Suppressor macrophage treated with lipopolysaccharide for 1 hour (primary cell): ENCODE data around the gene FUT8.
"Not testable (repeated sequence)": the region's sequence is repeated elsewhere in the genome, so short reads cannot be mapped to it uniquely, and the experiment has no call there.

Source experiments
- DNase-seq, 3 donors: peaks; one replicate each; pipeline ENCODE4 v3.0.0-alpha.2; 2020 to 2022

The FUT8 gene

GRCh38 chr14:65456247-65456646 is 43.7 kb downstream of the FUT8 start:
- no peak for DNase-seq

GRCh38 chr14:65461730-65462129 is 49.2 kb downstream of the FUT8 start:
- DNase-seq = no peak

- DNase-seq = no peak
Measured at GRCh38 chr14:65462411-65462810, 49.9 kb downstream of the FUT8 start.

DNA sequence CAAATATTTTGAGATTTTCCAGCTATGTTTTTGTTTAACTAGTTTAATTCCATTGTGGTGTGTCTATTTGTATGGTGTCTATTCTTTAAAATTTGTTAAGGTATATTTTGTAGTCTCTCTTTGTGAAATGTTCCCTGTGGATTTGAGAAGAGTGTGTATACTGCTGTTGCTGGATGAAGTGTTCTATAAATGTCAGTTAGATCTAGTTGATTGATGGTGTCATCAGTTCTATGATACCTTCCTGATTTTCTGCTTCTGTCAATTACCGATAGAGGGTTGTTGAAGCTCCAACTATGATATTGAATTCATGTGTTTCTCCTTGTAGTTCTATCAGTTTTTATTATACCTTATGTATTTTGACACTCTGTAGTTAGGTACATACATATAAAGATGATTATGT is 53.1 kb downstream of the FUT8 start:
- no peak for DNase-seq

DNA sequence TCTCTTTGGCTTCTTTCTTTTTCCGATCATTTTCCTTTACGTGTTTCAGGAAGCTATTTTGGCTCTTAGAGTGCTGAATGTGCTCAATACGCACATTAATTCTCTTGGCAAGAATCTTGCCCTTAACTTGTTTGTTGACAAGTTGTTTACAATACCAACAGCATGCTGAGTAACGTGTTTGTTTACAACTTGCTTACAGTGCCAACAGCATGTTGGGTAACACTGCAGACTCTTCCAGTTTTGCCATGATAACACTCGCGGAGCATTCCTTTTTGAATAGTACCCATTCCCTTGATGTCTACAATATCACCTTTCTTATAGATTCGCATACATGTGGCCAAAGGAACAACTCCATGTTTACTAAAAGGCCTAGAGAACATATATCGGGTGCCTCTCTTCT is 55.4 kb downstream of the FUT8 start:
- DNase-seq = not testable (repeated sequence)

GRCh38 chr14:65469903-65470302 is 57.4 kb downstream of the FUT8 start:
- no peak for DNase-seq

GRCh38 chr14:65470404-65470880 is 57.9 kb downstream of the FUT8 start:
- DNase-seq = no peak

DNA sequence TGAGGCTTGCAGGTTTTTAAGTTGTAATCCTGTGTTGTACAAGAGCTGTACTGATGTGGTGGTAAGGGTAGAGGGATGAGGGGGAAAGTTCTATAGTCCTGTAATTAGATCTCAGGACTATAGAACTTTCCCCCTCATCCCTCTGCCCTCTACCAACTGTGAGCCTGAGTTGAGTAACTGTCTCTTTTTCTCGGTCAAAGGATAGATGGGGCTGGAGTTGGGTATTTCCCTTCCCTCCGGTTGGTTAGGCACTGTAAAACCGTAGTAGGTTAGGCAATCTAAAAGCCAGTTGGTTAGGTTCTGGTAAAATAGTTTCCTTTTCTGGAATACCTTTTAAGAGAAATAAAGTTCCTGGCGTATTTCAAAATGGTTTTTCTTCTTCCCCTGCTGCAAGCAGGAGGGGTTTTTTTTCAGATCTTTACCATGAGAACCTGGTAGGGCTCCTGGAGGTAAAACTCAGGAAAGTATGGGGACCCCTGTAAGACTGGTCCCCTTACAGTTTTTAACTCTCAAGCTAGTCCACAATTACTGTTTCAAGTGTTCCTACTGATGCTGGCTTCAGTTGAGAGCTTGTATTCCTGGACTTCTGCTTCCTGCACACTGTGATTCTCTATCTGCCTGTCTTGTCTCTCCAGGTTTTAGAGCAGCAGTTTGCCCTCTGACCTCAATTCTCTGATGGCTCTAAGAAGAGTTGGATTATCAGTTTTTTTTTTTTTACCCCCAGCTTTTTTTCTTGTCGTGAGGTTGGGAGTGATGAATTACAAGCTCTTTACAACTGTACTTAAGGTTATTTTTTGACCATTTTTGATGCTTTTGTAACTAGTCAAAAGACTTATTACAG is 58.7 kb downstream of the FUT8 start:
- no peak for DNase-seq

DNA sequence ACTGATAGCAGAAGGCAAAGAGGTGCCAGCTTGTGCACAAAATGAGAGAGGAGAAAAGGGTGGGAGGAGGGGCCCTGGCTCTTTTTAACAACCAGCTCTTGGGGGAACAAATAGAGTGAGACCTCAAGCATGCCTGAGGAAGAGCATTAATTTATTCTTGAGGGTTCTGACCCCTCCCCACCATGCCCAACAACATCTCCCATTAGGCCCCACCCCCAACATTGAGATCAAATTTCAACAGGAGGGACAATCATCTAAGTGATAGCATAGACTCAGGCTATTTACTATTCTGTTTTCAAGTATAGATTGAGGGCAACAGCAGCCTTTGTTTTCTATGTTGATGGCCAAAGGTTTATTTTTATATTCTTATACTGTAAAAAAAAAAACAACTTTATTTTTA is 59.7 kb downstream of the FUT8 start:
- no peak for DNase-seq

- no peak for DNase-seq
Measured at GRCh38 chr14:65476273-65476941, 63.9 kb downstream of the FUT8 start.

- no peak for DNase-seq
Measured at GRCh38 chr14:65476942-65477318, 64.4 kb downstream of the FUT8 start.

GRCh38 chr14:65478017-65478416 is 65.5 kb downstream of the FUT8 start:
- no peak for DNase-seq

- DNase-seq = no peak
Measured at GRCh38 chr14:65478596-65478995, 66.1 kb downstream of the FUT8 start.

GRCh38 chr14:65479386-65479785 is 66.9 kb downstream of the FUT8 start:
- DNase-seq = no peak

- no peak for DNase-seq
Measured at GRCh38 chr14:65482757-65483438, 70.4 kb downstream of the FUT8 start.

DNA sequence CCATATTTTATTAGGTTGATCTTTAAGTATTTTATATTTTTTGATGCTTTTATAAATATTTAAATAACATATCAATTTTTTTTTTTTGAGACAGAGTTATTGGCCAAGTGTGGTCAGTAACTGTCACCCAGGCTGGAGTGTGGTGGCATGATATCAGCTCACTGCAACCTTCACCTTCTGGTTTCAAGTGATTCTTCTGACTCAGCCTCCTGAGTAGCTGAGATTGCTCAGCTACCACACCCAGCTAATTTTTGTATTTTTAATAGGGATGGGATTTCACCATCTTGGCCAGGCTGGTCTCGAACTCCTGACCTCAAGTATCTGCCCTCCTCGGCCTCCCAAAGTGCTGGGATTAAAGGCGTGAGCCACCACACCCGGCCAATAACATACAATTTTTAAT is 71.1 kb downstream of the FUT8 start:
- no peak for DNase-seq

- DNase-seq = no peak
Measured at GRCh38 chr14:65485516-65485915, 73.0 kb downstream of the FUT8 start.

GRCh38 chr14:65486863-65487262 is 74.3 kb downstream of the FUT8 start:
- DNase-seq = no peak

DNA sequence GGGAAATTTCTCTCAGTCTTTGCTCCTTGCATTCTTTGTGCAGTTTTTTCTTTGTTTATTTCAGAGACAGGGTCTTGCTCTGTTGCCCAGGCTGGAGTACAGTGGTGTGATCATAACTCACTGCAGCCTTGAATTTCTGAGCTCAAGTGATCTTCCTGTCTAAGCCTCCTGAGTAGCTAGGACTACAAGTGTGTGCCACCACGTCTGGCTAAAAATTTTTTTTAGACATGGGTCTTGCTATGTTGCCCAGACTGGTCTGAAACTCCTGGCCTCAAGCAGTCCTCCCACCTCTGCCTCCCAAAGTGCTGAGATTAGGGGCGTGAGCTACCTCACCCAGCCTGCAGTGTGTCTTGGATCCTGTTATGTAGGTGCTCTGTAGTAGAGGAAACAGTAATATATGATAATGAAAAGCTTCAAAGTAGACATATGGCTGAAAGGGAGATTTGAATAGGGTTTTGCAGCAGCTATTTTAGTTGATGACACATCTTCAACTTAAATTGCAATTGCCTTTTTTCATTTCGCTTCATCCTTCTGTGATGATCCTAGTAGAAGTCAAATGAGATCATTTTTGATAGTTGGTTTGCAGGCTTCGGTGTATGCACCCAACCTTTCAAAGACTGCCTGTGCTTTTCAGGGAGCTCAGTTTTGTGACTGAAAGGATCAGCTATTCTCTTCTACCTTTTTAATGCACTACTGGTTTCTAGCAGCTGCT is 75.4 kb downstream of the FUT8 start:
- DNase-seq = no peak

GRCh38 chr14:65491274-65491673 is 78.7 kb downstream of the FUT8 start:
- DNase-seq = no peak

- DNase-seq = peak; percentile 25 to 69 (median 68)
Measured at GRCh38 chr14:65492266-65492665, 79.7 kb downstream of the FUT8 start.

- no peak for DNase-seq
Measured at GRCh38 chr14:65495196-65495595, 82.7 kb downstream of the FUT8 start.
